K562 (cell line): ENCODE measurements around the gene NUP205. TPM values are rescaled to one million over a fixed set of nuclear protein-coding genes. Genes with fewer than 3 reads are reported as not detected.
A peak's percentile ranks its signal among the peaks of the same experiment; 100 is the strongest.

Source experiments
- BDP1 ChIP-seq: IDR thresholded peaks from 3 replicates; pipeline ENCODE4 v1.6.1; 2011; ENCODE audit not compliant: insufficient read length, insufficient read depth
- CBFB ChIP-seq: sonication (generic); formaldehyde crosslinking; IDR thresholded peaks from 2 replicates; pipeline ENCODE4 v1.4.0; 2020; ENCODE audit warnings: mild to moderate bottlenecking, missing genetic modification reagents
- EP300 ChIP-seq: IDR thresholded peaks from 2 replicates; pipeline ENCODE4 v1.6.1; 2012; ENCODE audit warnings: low read length, improper control_type of control experiment
- ETV6 ChIP-seq, 3 experiments: fragments of 150-350 bp in 1 of 3; sonication (generic) in 1 of 3; formaldehyde crosslinking in 1 of 3; IDR thresholded peaks; 2 replicates each; pipeline versions ENCODE4 v1.6.1 to v1.8.0; 2014 to 2022; ENCODE audit warnings: borderline replicate concordance in 2 of 3, low read depth in 2 of 3, antibody characterized with exemption in 1 of 3, low read length in 1 of 3, mild to moderate bottlenecking in 1 of 3, missing genetic modification reagents in 1 of 3
- FOXM1 ChIP-seq, 2 experiments: fragments of 450-650 bp in 1 of 2; sonication (generic) in 1 of 2; formaldehyde crosslinking in 1 of 2; IDR thresholded peaks; 2 replicates each; pipeline versions ENCODE4 v1.6.1 to v1.9.0; 2017 to 2022; ENCODE audit warnings: low read depth in 2 of 2, mild to moderate bottlenecking in 2 of 2, missing genetic modification reagents in 1 of 2, moderate library complexity in 1 of 2
- MBD1 ChIP-seq: fragments of 250-450 bp; sonication (Bioruptor Pico); IDR thresholded peaks from 2 replicates; pipeline ENCODE4 v1.8.0; 2022; ENCODE audit warnings: inconsistent platforms
- MEF2D ChIP-seq: conservative IDR thresholded peaks from 2 replicates; pipeline ENCODE4 v1.6.1; 2016; ENCODE audit warnings: low read depth, missing genetic modification characterization, missing compliant biosample characterization
- MYBL2 ChIP-seq, 2 experiments: fragments of 450-650 bp in 1 of 2; sonication (generic) in 1 of 2; formaldehyde crosslinking in 1 of 2; IDR thresholded peaks; 2 replicates each; pipeline versions ENCODE4 v1.6.1 to v1.8.1; 2017 to 2022; ENCODE audit warnings: borderline replicate concordance in 1 of 2, inconsistent platforms in 1 of 2, low read depth in 1 of 2, mild to moderate bottlenecking in 1 of 2, missing genetic modification reagents in 1 of 2, moderate library complexity in 1 of 2
- SMARCC2 ChIP-seq: fragments of 450-650 bp; IDR thresholded peaks from 2 replicates; pipeline ENCODE4 v1.6.1; 2017; ENCODE audit warnings: antibody characterized with exemption, moderate library complexity, mild to moderate bottlenecking, low read depth
- SMARCE1 ChIP-seq: fragments of 450-650 bp; IDR thresholded peaks from 2 replicates; pipeline ENCODE4 v1.7.1; 2016; ENCODE audit warnings: mild to moderate bottlenecking
- TAF9B ChIP-seq: fragments of 450-650 bp; IDR thresholded peaks from 2 replicates; pipeline ENCODE4 v1.6.1; 2018; ENCODE audit warnings: mild to moderate bottlenecking; ENCODE audit not compliant: partially characterized antibody
- TEAD4 ChIP-seq, 2 experiments: sonication (generic) in 1 of 2; formaldehyde crosslinking in 1 of 2; IDR thresholded peaks; 2 replicates each; pipeline versions ENCODE4 v1.6.1 to v1.8.0; 2012 to 2022; ENCODE audit warnings: borderline replicate concordance in 1 of 2, inconsistent platforms in 1 of 2, low read length in 1 of 2, mild to moderate bottlenecking in 1 of 2, missing genetic modification reagents in 1 of 2
- ZNF263 ChIP-seq: sonication (generic); formaldehyde crosslinking; IDR thresholded peaks from 2 replicates; pipeline ENCODE4 v1.8.0; 2022; ENCODE audit warnings: mild to moderate bottlenecking, missing genetic modification reagents, borderline replicate concordance
- ZNF639 ChIP-seq, 2 experiments: fragments of 200-800 bp in 1 of 2; sonication (Bioruptor generic) in 1 of 2; sonication (generic) in 1 of 2; formaldehyde crosslinking in 1 of 2; IDR thresholded peaks in 1 of 2; conservative IDR thresholded peaks in 1 of 2; 2 replicates each; pipeline versions ENCODE4 v1.5.0 to v1.6.1; 2016 to 2020; ENCODE audit warnings: missing compliant biosample characterization in 1 of 2, missing genetic modification characterization in 1 of 2, missing genetic modification reagents in 1 of 2
- ZNF644 ChIP-seq: fragments of 200-800 bp; sonication (Bioruptor generic); IDR thresholded peaks from 2 replicates; pipeline ENCODE4 v1.6.1; 2016; ENCODE audit warnings: low read depth, missing genetic modification characterization, missing compliant biosample characterization
- polyA plus RNA-seq, 8 experiments: library from polyadenylated mRNA; depleted of rRNA in 4 of 8; stranded (reverse) in 5 of 8; unstranded in 3 of 8; fragments of >200 nt; fragmentation: Nextera tagmentation in 2 of 8; fragmentation: Illumina TruSeq in 1 of 8; extraction: Ambion mirVana in 2 of 8; extraction: Trizol in 1 of 8; gene quantifications; 2 replicates each; pipeline versions ENCODE4 v1.2.1 to v1.2.3, GENCODE V29; 2011 to 2014; ENCODE audit warnings: inconsistent platforms in 1 of 8, missing spikeins in 1 of 8
- total RNA-seq, 7 experiments: library from RNA; depleted of rRNA in 6 of 7; stranded (reverse); fragments of >200 nt in 6 of 7; fragmentation: Illumina TruSeq in 2 of 7; extraction: Trizol in 2 of 7; gene quantifications; 2 replicates each; pipeline versions ENCODE4 v1.2.1 to v1.2.3, GENCODE V29; 2011 to 2021; ENCODE audit warnings: low replicate concordance in 1 of 7
- TF ChIP-seq, protein P1 (sequence below), 2 experiments: fragments of 450-650 bp; IDR thresholded peaks; 2 replicates each; pipeline ENCODE4 v1.6.1; 2018; ENCODE audit warnings: mild to moderate bottlenecking in 2 of 2, low read depth in 1 of 2; ENCODE audit not compliant: partially characterized antibody in 2 of 2

Gene NUP205
- total and polyA plus RNA-seq, 9 of the 15 experiments (the other 6 are each of a cell fraction or from before 2014, with no cell fraction given) = 101 to 282 (median 193) TPM

GRCh38 chr7:135517060-135517459 lies 40.7 kb upstream of the NUP205 start (continued):
- no peak for TF ChIP-seq SMARCC2
- TF ChIP-seq TAF9B = no peak
- TF ChIP-seq MBD1 (CRISPR knock-in tag) = no peak
- peak; percentile 58 for TF ChIP-seq EP300
- TF ChIP-seq BDP1 = no peak
- 0 out of 4 replicates have a peak, but pooled peaks of 1 of the 2 experiments have one; percentile 20 for TF ChIP-seq ZNF639 (CRISPR knock-in tag; conservative IDR thresholded peaks at IDR 0.05 in 1 of 2, IDR thresholded peaks at IDR 0.05 in 1 of 2)
- peak; percentile 55 for TF ChIP-seq TEAD4 (IDR thresholded peaks at IDR 0.05; ENCODE audit: low read length)
- no peak for TF ChIP-seq TEAD4 (CRISPR knock-in tag; IDR thresholded peaks at IDR 0.05; ENCODE audit: borderline replicate concordance)
- TF ChIP-seq ZNF263 (CRISPR knock-in tag) = no peak; the same call in 1 of the 2 replicates
- TF ChIP-seq SMARCE1 = peak; percentile 80; the same call in 1 of the 2 replicates
- TF ChIP-seq ZNF644 (tag) = no peak
- peak in 1 of 2 experiments; percentile 23; a peak in 1 of 4 replicates for TF ChIP-seq ETV6 (IDR thresholded peaks at IDR 0.05; ENCODE audit: borderline replicate concordance in 1 of 2, low read depth in 2 of 2, low read length in 1 of 2)
- no peak for TF ChIP-seq ETV6 (CRISPR knock-in tag; IDR thresholded peaks at IDR 0.05; ENCODE audit: borderline replicate concordance)
- no peak for TF ChIP-seq CBFB (CRISPR knock-in tag)
- TF ChIP-seq, protein P1, sequence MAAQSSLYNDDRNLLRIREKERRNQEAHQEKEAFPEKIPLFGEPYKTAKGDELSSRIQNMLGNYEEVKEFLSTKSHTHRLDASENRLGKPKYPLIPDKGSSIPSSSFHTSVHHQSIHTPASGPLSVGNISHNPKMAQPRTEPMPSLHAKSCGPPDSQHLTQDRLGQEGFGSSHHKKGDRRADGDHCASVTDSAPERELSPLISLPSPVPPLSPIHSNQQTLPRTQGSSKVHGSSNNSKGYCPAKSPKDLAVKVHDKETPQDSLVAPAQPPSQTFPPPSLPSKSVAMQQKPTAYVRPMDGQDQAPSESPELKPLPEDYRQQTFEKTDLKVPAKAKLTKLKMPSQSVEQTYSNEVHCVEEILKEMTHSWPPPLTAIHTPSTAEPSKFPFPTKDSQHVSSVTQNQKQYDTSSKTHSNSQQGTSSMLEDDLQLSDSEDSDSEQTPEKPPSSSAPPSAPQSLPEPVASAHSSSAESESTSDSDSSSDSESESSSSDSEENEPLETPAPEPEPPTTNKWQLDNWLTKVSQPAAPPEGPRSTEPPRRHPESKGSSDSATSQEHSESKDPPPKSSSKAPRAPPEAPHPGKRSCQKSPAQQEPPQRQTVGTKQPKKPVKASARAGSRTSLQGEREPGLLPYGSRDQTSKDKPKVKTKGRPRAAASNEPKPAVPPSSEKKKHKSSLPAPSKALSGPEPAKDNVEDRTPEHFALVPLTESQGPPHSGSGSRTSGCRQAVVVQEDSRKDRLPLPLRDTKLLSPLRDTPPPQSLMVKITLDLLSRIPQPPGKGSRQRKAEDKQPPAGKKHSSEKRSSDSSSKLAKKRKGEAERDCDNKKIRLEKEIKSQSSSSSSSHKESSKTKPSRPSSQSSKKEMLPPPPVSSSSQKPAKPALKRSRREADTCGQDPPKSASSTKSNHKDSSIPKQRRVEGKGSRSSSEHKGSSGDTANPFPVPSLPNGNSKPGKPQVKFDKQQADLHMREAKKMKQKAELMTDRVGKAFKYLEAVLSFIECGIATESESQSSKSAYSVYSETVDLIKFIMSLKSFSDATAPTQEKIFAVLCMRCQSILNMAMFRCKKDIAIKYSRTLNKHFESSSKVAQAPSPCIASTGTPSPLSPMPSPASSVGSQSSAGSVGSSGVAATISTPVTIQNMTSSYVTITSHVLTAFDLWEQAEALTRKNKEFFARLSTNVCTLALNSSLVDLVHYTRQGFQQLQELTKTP (IDR thresholded peaks at IDR 0.05; ENCODE audit: low read depth in 1 of 2, partially characterized antibody in 2 of 2) = peak in 1 of 2 experiments; percentile 38
- peak; percentile 46; the same call in 1 of the 2 replicates for TF ChIP-seq FOXM1 (IDR thresholded peaks at IDR 0.05; ENCODE audit: low read depth)
- TF ChIP-seq FOXM1 (CRISPR knock-in tag; IDR thresholded peaks at IDR 0.05; ENCODE audit: low read depth) = no peak
- TF ChIP-seq MYBL2 (IDR thresholded peaks at IDR 0.05; ENCODE audit: low read depth) = peak; percentile 30; the same call in 1 of the 2 replicates
- TF ChIP-seq MYBL2 (CRISPR knock-in tag; IDR thresholded peaks at IDR 0.05; ENCODE audit: borderline replicate concordance) = no peak
- no peak for TF ChIP-seq MEF2D (tag)
